Mucosa of stomach (tissue), 1 donor: ENCODE data around the gene PCDHA5.

ENCODE experiments used
- H3K27me3 ChIP-seq: one replicate; pipeline ENCODE4 v1.7.0; 2013; ENCODE audit warnings: mild to moderate bottlenecking, low read length; ENCODE audit not compliant: control insufficient read depth, insufficient read depth
- H3K36me3 ChIP-seq: one replicate; pipeline ENCODE4 v1.7.0; 2013; ENCODE audit warnings: low read length; ENCODE audit not compliant: control insufficient read depth, insufficient read depth
- H3K4me1 ChIP-seq: one replicate; pipeline ENCODE4 v1.7.0; 2013; ENCODE audit warnings: mild to moderate bottlenecking, low read length; ENCODE audit not compliant: control insufficient read depth, insufficient read depth
- H3K4me3 ChIP-seq: one replicate; pipeline ENCODE4 v1.7.0; 2013; ENCODE audit warnings: low read length
- H3K9ac ChIP-seq: one replicate; pipeline ENCODE4 v1.7.0; 2013; ENCODE audit warnings: mild to moderate bottlenecking, low read length, moderate library complexity
- H3K9me3 ChIP-seq: one replicate; pipeline ENCODE4 v1.7.0; 2013; ENCODE audit warnings: mild to moderate bottlenecking, low read length, moderate library complexity; ENCODE audit not compliant: control insufficient read depth
- donor health status: Pancreatic carcinoma.

The PCDHA5 gene

DNA sequence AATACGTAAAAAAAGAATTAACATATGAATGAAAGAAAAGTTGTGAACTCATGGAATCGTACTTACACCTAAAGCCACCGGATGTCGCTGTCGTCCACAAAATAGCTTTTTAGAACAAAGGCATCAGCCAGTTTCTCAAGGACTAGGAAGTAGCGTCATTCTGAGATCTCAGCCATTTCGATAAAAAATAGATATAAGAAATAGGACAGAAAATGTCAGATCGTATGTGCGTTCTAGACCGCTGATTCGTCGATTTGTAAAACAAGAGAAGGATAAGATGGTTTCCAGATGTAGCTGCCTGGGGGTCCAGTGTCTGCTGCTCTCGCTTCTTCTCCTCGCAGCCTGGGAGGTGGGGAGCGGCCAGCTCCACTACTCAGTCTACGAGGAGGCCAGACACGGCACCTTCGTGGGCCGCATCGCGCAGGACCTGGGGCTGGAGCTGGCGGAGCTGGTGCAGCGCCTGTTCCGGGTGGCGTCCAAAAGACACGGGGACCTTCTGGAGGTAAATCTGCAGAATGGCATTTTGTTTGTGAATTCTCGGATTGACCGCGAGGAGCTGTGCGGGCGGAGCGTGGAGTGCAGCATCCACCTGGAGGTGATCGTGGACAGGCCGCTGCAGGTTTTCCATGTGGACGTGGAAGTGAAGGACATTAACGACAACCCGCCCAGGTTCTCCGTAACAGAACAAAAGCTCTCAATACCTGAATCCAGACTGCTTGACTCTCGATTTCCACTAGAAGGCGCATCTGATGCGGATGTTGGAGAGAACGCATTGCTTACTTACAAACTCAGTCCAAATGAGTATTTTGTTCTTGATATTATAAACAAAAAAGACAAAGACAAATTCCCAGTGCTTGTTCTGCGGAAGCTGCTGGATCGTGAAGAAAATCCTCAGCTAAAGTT is 34.6 kb downstream of the PCDHA5 start, which contains the start of gene PCDHA10:
Gene PCDHA10 (plus strand): TSS at position 126 of the 903 bp plus-strand sequence. CDS start 152 bp downstream, at position 278.
- Histone ChIP-seq H3K4me1 (no peaks in the 10 kb centered on the region), H3K9me3 (no peaks in the 10 kb centered on the region), H3K9ac (no peak within 1 kb of the TSS), H3K36me3 (no peaks in the 10 kb centered on the region), H3K27me3 (no peaks in the 10 kb centered on the region), H3K4me3 (no peak within 1 kb of the TSS)

DNA sequence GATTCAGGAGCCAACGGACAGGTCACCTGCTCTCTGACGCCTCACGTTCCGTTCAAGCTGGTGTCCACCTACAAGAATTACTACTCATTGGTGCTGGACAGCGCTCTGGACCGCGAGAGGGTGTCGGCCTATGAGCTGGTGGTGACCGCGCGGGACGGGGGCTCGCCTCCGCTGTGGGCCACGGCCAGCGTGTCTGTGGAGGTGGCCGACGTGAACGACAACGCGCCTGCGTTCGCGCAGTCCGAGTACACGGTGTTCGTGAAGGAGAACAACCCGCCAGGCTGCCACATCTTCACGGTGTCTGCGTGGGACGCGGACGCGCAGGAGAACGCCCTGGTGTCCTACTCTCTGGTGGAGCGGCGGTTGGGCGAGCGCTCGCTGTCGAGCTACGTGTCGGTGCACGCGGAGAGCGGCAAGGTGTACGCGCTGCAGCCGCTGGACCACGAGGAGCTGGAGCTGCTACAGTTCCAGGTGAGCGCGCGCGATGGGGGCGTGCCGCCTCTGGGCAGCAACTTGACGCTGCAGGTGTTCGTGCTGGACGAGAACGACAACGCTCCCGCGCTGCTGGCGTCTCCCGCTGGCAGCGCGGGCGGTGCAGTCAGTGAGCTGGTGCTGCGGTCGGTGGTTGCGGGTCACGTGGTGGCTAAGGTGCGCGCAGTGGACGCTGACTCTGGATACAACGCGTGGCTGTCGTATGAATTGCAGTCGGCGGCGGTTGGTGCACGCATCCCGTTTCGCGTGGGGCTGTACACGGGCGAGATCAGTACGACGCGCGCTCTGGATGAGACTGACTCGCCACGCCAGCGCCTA is 36.0 kb downstream of the PCDHA5 start:
- Histone ChIP-seq H3K27me3 (no peaks in the 10 kb centered on the region), H3K36me3 (no peaks in the 10 kb centered on the region), H3K4me3 (no peak overlapping the region), H3K4me1 (no peaks in the 10 kb centered on the region), H3K9ac (no peak overlapping the region), H3K9me3 (no peaks in the 10 kb centered on the region)

- Histone ChIP-seq H3K27me3 (no peaks in the 10 kb centered on the region), H3K4me3 (no peak overlapping the region), H3K4me1 (no peaks in the 10 kb centered on the region), H3K36me3 (no peaks in the 10 kb centered on the region), H3K9me3 (no peaks in the 10 kb centered on the region), H3K9ac (no peak overlapping the region)
Observed at GRCh38 chr5:140857987-140858240, 36.5 kb downstream of the PCDHA5 start.

- H3K9ac ChIP-seq = no peak overlapping the region
- H3K4me1 ChIP-seq = no peaks in the 10 kb centered on the region
- H3K36me3 ChIP-seq = no peaks in the 10 kb centered on the region
- H3K9me3 ChIP-seq = no peaks in the 10 kb centered on the region
- no peak overlapping the region for H3K4me3 ChIP-seq
- no peaks in the 10 kb centered on the region for H3K27me3 ChIP-seq
Observed at GRCh38 chr5:140862441-140863295, 41.3 kb downstream of the PCDHA5 start.

DNA sequence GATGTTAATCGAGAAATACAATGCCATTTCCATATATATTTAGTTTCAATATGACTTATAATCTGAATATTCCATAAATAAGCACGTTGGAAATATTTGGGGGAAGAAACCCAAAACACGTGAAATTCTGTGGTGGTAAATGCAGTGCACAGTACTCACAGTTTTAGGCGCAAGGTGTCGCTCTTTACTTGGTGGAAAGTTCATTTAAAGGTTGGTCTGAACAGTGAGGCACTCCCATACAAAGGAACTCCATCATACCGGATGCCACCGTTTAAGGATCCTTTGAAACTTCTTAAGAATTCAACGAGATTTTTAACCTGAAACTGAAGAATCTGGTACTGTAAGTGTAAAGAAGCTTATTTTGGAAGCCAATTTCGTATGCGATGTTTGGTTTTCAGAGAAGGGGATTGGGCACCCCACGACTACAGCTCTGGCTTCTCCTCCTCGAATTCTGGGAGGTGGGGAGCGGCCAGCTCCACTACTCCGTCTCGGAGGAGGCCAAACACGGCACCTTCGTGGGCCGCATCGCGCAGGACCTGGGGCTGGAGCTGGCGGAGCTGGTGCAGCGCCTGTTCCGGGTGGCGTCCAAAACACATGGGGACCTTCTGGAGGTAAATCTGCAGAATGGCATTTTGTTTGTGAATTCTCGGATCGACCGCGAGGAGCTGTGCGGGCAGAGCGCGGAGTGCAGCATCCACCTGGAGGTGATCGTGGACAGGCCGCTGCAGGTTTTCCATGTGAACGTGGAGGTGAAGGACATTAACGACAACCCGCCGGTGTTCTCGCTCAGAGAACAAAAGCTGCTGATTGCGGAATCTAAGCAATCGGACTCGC is 47.5 kb downstream of the PCDHA5 start, which contains the start of gene PCDHA11:
Gene PCDHA11 (plus strand): TSS at position 237 of the 834 bp plus-strand sequence. CDS start 147 bp downstream, at position 384.
- no peak within 1 kb of the TSS for H3K9ac ChIP-seq

GRCh38 chr5:140869555-140869886 is 48.1 kb downstream of the PCDHA5 start:
- Histone ChIP-seq H3K9ac (no peak overlapping the region), H3K4me1 (no peaks in the 10 kb centered on the region), H3K9me3 (no peaks in the 10 kb centered on the region), H3K27me3 (no peaks in the 10 kb centered on the region), H3K36me3 (no peaks in the 10 kb centered on the region), H3K4me3 (no peak overlapping the region)

More for the DNA sequence above, 47.5 kb downstream of the PCDHA5 start, which contains the start of gene PCDHA11:
- Histone ChIP-seq H3K36me3 (no peaks in the 10 kb centered on the region), H3K9me3 (no peaks in the 10 kb centered on the region), H3K4me3 (no peak within 1 kb of the TSS), H3K27me3 (no peaks in the 10 kb centered on the region), H3K4me1 (no peaks in the 10 kb centered on the region)

DNA sequence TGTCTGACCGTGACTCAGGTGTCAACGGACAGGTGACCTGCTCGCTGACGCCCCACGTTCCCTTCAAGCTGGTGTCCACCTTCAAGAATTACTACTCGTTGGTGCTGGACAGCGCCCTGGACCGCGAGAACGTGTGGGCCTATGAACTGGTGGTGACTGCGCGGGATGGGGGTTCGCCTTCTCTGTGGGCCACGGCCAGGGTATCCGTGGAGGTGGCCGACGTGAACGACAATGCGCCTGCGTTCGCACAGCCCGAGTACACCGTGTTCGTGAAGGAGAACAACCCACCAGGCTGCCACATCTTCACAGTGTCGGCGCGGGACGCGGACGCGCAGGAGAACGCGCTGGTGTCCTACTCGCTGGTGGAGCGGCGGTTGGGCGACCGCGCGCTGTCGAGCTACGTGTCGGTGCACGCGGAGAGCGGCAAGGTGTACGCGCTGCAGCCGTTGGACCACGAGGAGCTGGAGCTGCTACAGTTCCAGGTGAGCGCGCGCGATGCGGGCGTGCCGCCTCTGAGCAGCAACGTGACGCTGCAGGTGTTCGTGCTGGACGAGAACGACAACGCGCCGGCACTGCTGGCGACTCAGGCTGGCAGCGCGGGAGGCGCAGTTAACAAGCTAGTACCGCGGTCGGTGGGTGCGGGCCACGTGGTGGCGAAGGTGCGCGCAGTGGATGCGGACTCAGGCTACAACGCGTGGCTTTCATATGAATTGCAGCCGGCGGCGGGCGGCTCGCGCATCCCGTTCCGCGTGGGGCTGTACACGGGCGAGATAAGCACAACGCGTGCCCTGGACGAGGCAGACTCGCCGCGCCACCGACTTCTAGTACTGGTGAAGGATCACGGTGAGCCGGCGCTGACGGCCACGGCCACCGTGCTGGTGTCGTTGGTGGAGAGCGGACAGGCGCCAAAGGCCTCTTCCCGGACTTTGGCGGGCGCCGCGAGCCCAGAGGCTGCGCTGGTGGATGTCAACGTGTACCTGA is 49.1 kb downstream of the PCDHA5 start:
- Histone ChIP-seq H3K4me1 (no peaks in the 10 kb centered on the region), H3K9ac (no peak overlapping the region), H3K36me3 (no peaks in the 10 kb centered on the region), H3K27me3 (peaks cover 4% of the 10 kb centered on the region), H3K9me3 (no peaks in the 10 kb centered on the region), H3K4me3 (no peak overlapping the region)
